NCI-H1092 treated with DMSO at 0.1 percent for 48 hours (cell line): ENCODE results near the gene NMT1.

Experiments
- DNase-seq: peaks from one replicate; lab custom pipeline; 2025; lab: John Stamatoyannopoulos, UW

NMT1 gene

GRCh38 chr17:45150911-45151809, 90.0 kb downstream of the NMT1 start:
- no peak for DNase-seq

GRCh38 chr17:45155029-45155428, 93.9 kb downstream of the NMT1 start:
- no peak for DNase-seq

- no peak for DNase-seq
Measured at GRCh38 chr17:45155483-45155882, 94.4 kb downstream of the NMT1 start.

- no peak for DNase-seq
Measured at GRCh38 chr17:45156242-45156641, 95.1 kb downstream of the NMT1 start.
